Astrocyte (in vitro differentiated cells and primary cell): ENCODE results near the gene SYNE1.

Experiments used
- CTCF ChIP-seq: IDR thresholded peaks from 2 replicates; pipeline ENCODE4 v1.5.1; 2011; ENCODE audit warnings: low read depth, mild to moderate bottlenecking, inconsistent platforms, low read length, moderate library complexity; ENCODE audit not compliant: insufficient read depth
- EZH2 ChIP-seq: IDR thresholded peaks from 2 replicates; pipeline ENCODE4 v1.6.1; 2012; ENCODE audit warnings: mild to moderate bottlenecking, low read length, inconsistent platforms; ENCODE audit not compliant: insufficient read depth

DNA sequence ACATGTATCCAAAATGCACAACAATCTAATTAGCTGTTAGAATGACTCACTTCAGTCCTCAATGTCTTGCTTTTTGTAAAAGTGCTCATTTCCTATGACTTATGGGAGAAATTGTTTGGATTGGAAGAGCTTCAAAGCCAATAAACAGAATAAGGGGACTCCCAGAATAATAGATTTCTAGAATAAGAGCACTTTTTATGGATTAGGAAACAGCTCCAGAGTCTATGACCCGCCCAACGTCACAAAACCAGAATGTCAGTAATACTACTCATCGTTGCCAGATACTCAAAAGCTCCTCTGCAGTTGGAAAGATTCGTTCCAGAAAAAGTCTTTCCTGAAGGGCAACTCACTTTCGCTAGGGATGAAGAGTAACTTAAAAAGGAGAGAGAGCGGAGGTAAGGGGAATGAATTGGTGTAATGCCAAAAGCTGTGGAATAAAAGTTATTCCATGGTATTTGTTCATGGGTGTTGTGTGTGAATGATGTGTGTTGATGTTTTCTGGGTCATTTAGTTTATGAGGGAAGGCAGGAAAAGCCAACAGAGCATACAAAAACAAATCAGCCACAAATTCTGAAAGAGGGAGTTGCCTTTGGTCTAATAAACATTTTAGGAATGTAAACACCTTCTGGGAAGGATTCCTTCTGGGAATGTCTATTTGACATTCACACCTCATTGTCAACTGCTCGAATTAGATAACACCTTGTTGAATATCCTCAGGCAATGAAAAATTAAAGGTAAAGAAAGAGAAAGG, 64.6 kb downstream of the SYNE1 start:
- no peak for TF ChIP-seq CTCF
- TF ChIP-seq EZH2: no peak
